Measurements from ENCODE around the gene ACAN.

GRCh38 chr15:88764448-88764847, 38.8 kb upstream of the ACAN start:
- TF ChIP-seq, protein P1, sequence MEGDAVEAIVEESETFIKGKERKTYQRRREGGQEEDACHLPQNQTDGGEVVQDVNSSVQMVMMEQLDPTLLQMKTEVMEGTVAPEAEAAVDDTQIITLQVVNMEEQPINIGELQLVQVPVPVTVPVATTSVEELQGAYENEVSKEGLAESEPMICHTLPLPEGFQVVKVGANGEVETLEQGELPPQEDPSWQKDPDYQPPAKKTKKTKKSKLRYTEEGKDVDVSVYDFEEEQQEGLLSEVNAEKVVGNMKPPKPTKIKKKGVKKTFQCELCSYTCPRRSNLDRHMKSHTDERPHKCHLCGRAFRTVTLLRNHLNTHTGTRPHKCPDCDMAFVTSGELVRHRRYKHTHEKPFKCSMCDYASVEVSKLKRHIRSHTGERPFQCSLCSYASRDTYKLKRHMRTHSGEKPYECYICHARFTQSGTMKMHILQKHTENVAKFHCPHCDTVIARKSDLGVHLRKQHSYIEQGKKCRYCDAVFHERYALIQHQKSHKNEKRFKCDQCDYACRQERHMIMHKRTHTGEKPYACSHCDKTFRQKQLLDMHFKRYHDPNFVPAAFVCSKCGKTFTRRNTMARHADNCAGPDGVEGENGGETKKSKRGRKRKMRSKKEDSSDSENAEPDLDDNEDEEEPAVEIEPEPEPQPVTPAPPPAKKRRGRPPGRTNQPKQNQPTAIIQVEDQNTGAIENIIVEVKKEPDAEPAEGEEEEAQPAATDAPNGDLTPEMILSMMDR (IDR thresholded peaks at IDR 0.05) = no peak
- TF ChIP-seq SIN3A (IDR thresholded peaks at IDR 0.05; ENCODE audit: borderline replicate concordance, insufficient read depth, low read depth, low read length) (no peak), POLR2AphosphoS5 (IDR thresholded peaks at IDR 0.05; ENCODE audit: low read depth, low read length) (no peak)

Measured in Panc1 (cell line).